NT2/D1 (cell line): ENCODE data around the gene DDX39A.

ENCODE experiments used
- DNase-seq: peaks from one replicate; pipeline ENCODE4 v3.0.0-alpha.2; 2011; ENCODE audit warnings: low read depth, low spot score
- H3K27me3 ChIP-seq: 2 replicates; pipeline ENCODE4 v1.6.0; 2011; ENCODE audit warnings: mild to moderate bottlenecking; ENCODE audit not compliant: insufficient read length, insufficient read depth
- H3K36me3 ChIP-seq: 2 replicates; pipeline ENCODE4 v1.6.1; 2011; ENCODE audit warnings: mild to moderate bottlenecking, low read length, mixed read lengths; ENCODE audit not compliant: insufficient read depth, insufficient read length
- H3K4me1 ChIP-seq: 2 replicates; pipeline ENCODE4 v1.5.1; 2011; ENCODE audit not compliant: insufficient read depth, insufficient read length
- H3K4me3 ChIP-seq: 2 replicates; pipeline ENCODE4 v1.5.1; 2011; ENCODE audit warnings: low read depth; ENCODE audit not compliant: insufficient read length
- H3K9ac ChIP-seq: 2 replicates; pipeline ENCODE4 v1.6.0; 2011; ENCODE audit warnings: low read depth; ENCODE audit not compliant: insufficient read length
- H3K9me3 ChIP-seq: 2 replicates; pipeline ENCODE4 v1.5.1; 2011; ENCODE audit warnings: mild to moderate bottlenecking, low read length; ENCODE audit not compliant: insufficient read depth
- SUZ12 ChIP-seq: IDR thresholded peaks from 2 replicates; pipeline ENCODE4 v1.6.1; 2011; ENCODE audit not compliant: insufficient read length, insufficient read depth; ENCODE audit errors: extremely low read depth
- YY1 ChIP-seq: IDR thresholded peaks from 2 replicates; pipeline ENCODE4 v1.6.1; 2011; ENCODE audit not compliant: insufficient read length, insufficient read depth
- ZNF274 ChIP-seq: IDR thresholded peaks from 2 replicates; pipeline ENCODE4 v1.6.1; 2011; ENCODE audit warnings: mild to moderate bottlenecking, low read depth, low read length

The DDX39A gene

GRCh38 chr19:14441041-14441938 is 22.1 kb upstream of the DDX39A start:
- Histone ChIP-seq H3K4me3 (no peak overlapping the region), H3K9me3 (no peaks in the 10 kb centered on the region), H3K4me1 (peaks cover 10% of the 10 kb centered on the region), H3K27me3 (no peaks in the 10 kb centered on the region), H3K9ac (no peak overlapping the region), H3K36me3 (peaks cover 43% of the 10 kb centered on the region)
- TF ChIP-seq ZNF274, result no peak
- no peak for TF ChIP-seq YY1
- no peak for TF ChIP-seq SUZ12
- no peak for DNase-seq

- H3K9ac ChIP-seq, result no peak overlapping the region
- H3K4me3 ChIP-seq, result no peak overlapping the region
- no peaks in the 10 kb centered on the region for H3K27me3 ChIP-seq
- H3K36me3 ChIP-seq, result peaks cover 39% of the 10 kb centered on the region
- TF ChIP-seq YY1 (no peak), ZNF274 (no peak), SUZ12 (no peak)
- DNase-seq, result no peak
- peaks cover 10% of the 10 kb centered on the region for H3K4me1 ChIP-seq
- no peaks in the 10 kb centered on the region for H3K9me3 ChIP-seq
These were observed 20.9 kb upstream of the DDX39A start for GRCh38 chr19:14440049-14440448.

GRCh38 chr19:14439014-14439413 is 19.9 kb upstream of the DDX39A start:
- H3K4me1 ChIP-seq, result peaks cover 17% of the 10 kb centered on the region
- no peak overlapping the region for H3K4me3 ChIP-seq

GRCh38 chr19:14437578-14438140 is 18.5 kb upstream of the DDX39A start:
- H3K4me1 ChIP-seq, result peaks cover 20% of the 10 kb centered on the region
- DNase-seq, result no peak

More at GRCh38 chr19:14439014-14439413, 19.9 kb upstream of the DDX39A start:
- H3K36me3 ChIP-seq, result peaks cover 32% of the 10 kb centered on the region
- no peaks in the 10 kb centered on the region for H3K9me3 ChIP-seq
- TF ChIP-seq ZNF274 (no peak), YY1 (no peak), SUZ12 (no peak)
- no peak overlapping the region for H3K9ac ChIP-seq
- no peaks in the 10 kb centered on the region for H3K27me3 ChIP-seq
- no peak for DNase-seq

GRCh38 chr19:14435320-14436050 is 16.3 kb upstream of the DDX39A start:
- no peak overlapping the region for H3K9ac ChIP-seq
- TF ChIP-seq ZNF274 (no peak), SUZ12 (no peak), YY1 (no peak)
- H3K9me3 ChIP-seq, result no peaks in the 10 kb centered on the region
- H3K27me3 ChIP-seq, result peaks cover 3% of the 10 kb centered on the region
- peaks cover 7% of the 10 kb centered on the region for H3K36me3 ChIP-seq
- H3K4me1 ChIP-seq, result peaks cover 14% of the 10 kb centered on the region
- DNase-seq, result no peak
- H3K4me3 ChIP-seq, result no peak overlapping the region

More at GRCh38 chr19:14437578-14438140, 18.5 kb upstream of the DDX39A start:
- no peak for TF ChIP-seq YY1
- TF ChIP-seq SUZ12, result no peak
- TF ChIP-seq ZNF274, result no peak
- Histone ChIP-seq H3K36me3 (peaks cover 19% of the 10 kb centered on the region), H3K9ac (no peak overlapping the region), H3K9me3 (no peaks in the 10 kb centered on the region), H3K4me3 (no peak overlapping the region), H3K27me3 (no peaks in the 10 kb centered on the region)

- DNase-seq, result no peak
- H3K36me3 ChIP-seq, result peaks cover 6% of the 10 kb centered on the region
- H3K9ac ChIP-seq, result peak overlapping the region; percentile 89
- H3K4me1 ChIP-seq, result peaks cover 14% of the 10 kb centered on the region
- peak overlapping the region; percentile 70 for H3K4me3 ChIP-seq
- peaks cover 3% of the 10 kb centered on the region for H3K27me3 ChIP-seq
- H3K9me3 ChIP-seq, result no peaks in the 10 kb centered on the region
- TF ChIP-seq SUZ12, result no peak
These were observed 15.6 kb upstream of the DDX39A start for GRCh38 chr19:14434543-14435319.
